DMS 273 (cell line): ENCODE data around the gene OBP2B.
A peak's percentile ranks its signal among the peaks of the same experiment; 100 is the strongest.

Experiments
- DNase-seq: peaks from one replicate; lab custom pipeline; 2025; ENCODE audit not compliant: unreplicated experiment; lab: John Stamatoyannopoulos, UW

The OBP2B gene

GRCh38 chr9:133202688-133203453 lies 6.2 kb downstream of the OBP2B start:
- no peak for DNase-seq

- no peak for DNase-seq
Measured at GRCh38 chr9:133202145-133202513, 6.9 kb downstream of the OBP2B start.

- no peak for DNase-seq
Measured at GRCh38 chr9:133201424-133202144, 7.5 kb downstream of the OBP2B start.

GRCh38 chr9:133200631-133201030 lies 8.4 kb downstream of the OBP2B start:
- DNase-seq: no peak

- no peak for DNase-seq
Measured at GRCh38 chr9:133199648-133200321, 9.3 kb downstream of the OBP2B start.

- DNase-seq: no peak
Measured at GRCh38 chr9:133195029-133195428, 14.0 kb downstream of the OBP2B start.

GRCh38 chr9:133194597-133194996 lies 14.5 kb downstream of the OBP2B start:
- DNase-seq: no peak

GRCh38 chr9:133191989-133192388 lies 17.1 kb downstream of the OBP2B start:
- DNase-seq: no peak

- DNase-seq: no peak
Measured at GRCh38 chr9:133189826-133190225, 19.2 kb downstream of the OBP2B start.

GRCh38 chr9:133188843-133189180 lies 20.2 kb downstream of the OBP2B start:
- no peak for DNase-seq

- peak; percentile 65 for DNase-seq
Measured at GRCh38 chr9:133188006-133188842, 20.8 kb downstream of the OBP2B start.

GRCh38 chr9:133187561-133188005 lies 21.5 kb downstream of the OBP2B start:
- peak; percentile 41 for DNase-seq

- no peak for DNase-seq
Measured at GRCh38 chr9:133186736-133187135, 22.3 kb downstream of the OBP2B start.

- DNase-seq: peak; percentile 86
Measured at GRCh38 chr9:133184971-133185370, 24.1 kb downstream of the OBP2B start.

- DNase-seq: no peak
Measured at GRCh38 chr9:133182151-133182550, 26.9 kb downstream of the OBP2B start.

- no peak for DNase-seq
Measured at GRCh38 chr9:133181561-133181960, 27.5 kb downstream of the OBP2B start.

GRCh38 chr9:133180953-133181352 lies 28.1 kb downstream of the OBP2B start:
- DNase-seq: no peak

GRCh38 chr9:133173056-133173455 lies 36.0 kb downstream of the OBP2B start:
- no peak for DNase-seq

GRCh38 chr9:133171161-133171961 lies 37.7 kb downstream of the OBP2B start:
- DNase-seq: no peak

- DNase-seq: no peak
Measured at GRCh38 chr9:133170716-133171115, 38.3 kb downstream of the OBP2B start.
